Occipital lobe (tissue), 2 donors: ENCODE results near the gene ADAT3. TPM values are rescaled to one million over a fixed set of nuclear protein-coding genes. Genes with fewer than 3 reads are reported as not detected.

ENCODE experiments used
- DNase-seq: peaks from one replicate; lab custom pipeline; 2025; lab: John Stamatoyannopoulos, UW
- total RNA-seq: library from RNA; depleted of rRNA; stranded (reverse); fragments of >200 nt; gene quantifications from one replicate; pipeline ENCODE4 v1.2.3, GENCODE V29; 2014

The ADAT3 gene
- total RNA-seq = 1.2 TPM

GRCh38 chr19:1905110-1905862 is at the start of gene ADAT3, which contains the start of gene SCAMP4:
TSS of gene ADAT3 (plus strand) at chr19:1905399. CDS start at chr19:1912048, 6,649 bp downstream.
TSS of gene SCAMP4 (plus strand) at chr19:1905399. CDS start at chr19:1915020, 9,621 bp downstream.
- peak; percentile 96 for DNase-seq

GRCh38 chr19:1855828-1856255 is 49.4 kb upstream of the ADAT3 start:
- DNase-seq = no peak

DNA sequence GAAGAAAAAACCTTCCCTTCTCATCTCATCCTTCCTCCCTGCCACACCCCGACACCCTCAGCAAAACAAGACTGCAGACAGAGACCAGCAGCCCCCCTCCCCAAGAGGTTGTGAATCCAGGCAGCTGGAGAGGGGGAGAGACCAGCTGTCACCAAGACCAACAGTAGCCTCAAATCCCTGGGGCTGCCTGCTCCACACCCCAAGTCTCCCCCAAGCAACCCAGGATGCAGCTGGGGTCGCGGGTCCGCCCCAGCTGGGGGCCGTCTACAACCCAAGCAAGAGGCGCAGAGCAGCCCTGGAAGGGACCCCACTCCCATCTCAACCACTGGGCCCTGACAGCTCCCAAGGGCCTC is 48.9 kb upstream of the ADAT3 start:
- DNase-seq = no peak

DNA sequence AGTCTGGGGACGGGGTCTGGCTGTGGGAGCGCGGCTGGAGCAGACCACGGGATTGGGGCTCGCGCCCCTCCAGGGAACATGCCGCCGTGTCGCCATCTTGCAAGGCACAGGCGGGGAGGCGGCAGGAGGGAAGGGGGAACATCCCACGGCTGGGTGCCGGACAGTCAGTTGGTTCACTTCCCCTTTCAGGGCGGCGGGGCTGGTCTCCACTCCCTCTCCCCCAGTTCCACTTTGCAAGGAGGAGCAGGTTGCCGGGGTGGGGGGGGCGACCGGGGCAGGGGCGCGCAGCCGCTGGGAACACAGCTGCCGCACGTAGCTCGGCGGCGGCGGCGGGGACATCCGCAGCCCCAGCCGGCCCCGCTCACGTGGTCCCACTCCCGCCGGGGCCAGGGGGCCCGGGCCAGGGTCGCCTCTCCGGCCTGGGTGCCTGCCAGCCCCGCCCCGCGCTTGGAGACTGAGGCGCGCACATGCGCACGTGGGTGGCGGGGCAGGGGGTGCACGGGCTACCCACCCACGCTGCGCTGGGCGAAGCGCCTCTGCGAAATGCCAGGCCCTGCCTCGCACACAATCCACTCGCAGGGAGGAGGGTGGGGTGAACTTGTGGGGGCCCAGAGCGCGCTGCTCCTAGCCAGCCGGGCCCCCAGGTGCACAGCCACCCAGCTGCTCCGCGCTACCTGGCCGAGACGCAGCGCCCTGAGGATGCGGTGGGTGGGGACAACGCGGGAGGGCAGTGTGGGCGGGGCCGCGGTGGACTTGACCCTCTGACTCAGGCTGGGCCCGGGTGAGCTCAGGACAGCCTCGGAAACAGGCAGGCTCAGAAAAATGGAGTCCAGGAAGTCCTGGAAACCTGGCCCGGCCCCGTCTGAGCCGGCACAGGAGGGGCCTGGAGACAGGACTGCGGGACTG is 48.2 kb upstream of the ADAT3 start:
- no peak for DNase-seq

GRCh38 chr19:1857648-1858326 is 47.4 kb upstream of the ADAT3 start:
- no peak for DNase-seq

GRCh38 chr19:1858412-1859081 is 46.7 kb upstream of the ADAT3 start:
- DNase-seq = no peak

GRCh38 chr19:1859331-1859781 is 45.8 kb upstream of the ADAT3 start:
- no peak for DNase-seq

- DNase-seq = peak; percentile 58
These were observed 45.0 kb upstream of the ADAT3 start for GRCh38 chr19:1860042-1860775.

GRCh38 chr19:1860821-1861598 is 44.2 kb upstream of the ADAT3 start:
- DNase-seq = no peak

DNA sequence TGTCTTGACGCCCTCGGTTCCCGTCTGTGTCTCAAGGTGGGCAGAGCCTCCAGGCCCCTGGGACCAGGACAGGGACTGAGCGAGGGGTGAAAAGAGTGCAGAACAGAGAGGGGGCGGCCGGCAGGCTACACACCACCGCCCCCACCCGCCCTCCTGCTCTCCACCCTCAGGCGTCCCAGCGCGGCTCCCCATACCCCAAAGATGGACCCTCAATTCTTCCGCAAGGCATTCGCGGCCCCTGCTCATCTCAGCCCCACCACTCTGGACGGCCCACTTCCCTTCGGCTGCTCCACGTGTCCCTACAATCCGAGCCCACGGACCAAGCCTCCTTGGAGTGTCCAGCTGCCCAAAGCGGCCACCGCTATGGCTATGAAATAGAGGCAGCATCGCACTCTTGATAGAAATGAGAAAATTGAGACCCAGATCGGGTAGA is 43.6 kb upstream of the ADAT3 start:
- no peak for DNase-seq

DNA sequence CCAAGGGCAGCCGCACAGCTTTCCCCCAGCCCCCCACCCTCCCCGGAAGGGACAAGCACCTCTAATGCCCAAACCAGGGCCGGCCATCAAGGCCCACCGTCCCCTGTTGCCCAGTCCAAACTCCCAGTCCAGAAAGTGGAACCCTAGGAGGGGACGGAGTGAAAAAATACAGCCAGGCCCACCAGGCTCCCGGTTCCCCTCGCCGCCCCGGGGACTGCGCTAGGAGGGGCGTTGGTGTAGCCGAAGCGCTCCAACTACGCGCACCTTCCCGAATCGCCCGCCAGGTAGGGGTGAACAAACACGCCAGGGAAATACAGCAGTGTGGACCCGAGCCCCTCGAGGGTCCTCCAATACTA is 43.2 kb upstream of the ADAT3 start:
- DNase-seq = no peak

GRCh38 chr19:1862424-1863327 is 42.5 kb upstream of the ADAT3 start:
- DNase-seq = no peak

GRCh38 chr19:1863328-1863637 is 41.9 kb upstream of the ADAT3 start, which contains the start of gene KLF16:
TSS of gene KLF16 (minus strand) at chr19:1863579. CDS start at chr19:1863497, 82 bp downstream.
- DNase-seq = no peak

GRCh38 chr19:1863638-1864479 is 41.3 kb upstream of the ADAT3 start:
- peak; percentile 81 for DNase-seq

DNA sequence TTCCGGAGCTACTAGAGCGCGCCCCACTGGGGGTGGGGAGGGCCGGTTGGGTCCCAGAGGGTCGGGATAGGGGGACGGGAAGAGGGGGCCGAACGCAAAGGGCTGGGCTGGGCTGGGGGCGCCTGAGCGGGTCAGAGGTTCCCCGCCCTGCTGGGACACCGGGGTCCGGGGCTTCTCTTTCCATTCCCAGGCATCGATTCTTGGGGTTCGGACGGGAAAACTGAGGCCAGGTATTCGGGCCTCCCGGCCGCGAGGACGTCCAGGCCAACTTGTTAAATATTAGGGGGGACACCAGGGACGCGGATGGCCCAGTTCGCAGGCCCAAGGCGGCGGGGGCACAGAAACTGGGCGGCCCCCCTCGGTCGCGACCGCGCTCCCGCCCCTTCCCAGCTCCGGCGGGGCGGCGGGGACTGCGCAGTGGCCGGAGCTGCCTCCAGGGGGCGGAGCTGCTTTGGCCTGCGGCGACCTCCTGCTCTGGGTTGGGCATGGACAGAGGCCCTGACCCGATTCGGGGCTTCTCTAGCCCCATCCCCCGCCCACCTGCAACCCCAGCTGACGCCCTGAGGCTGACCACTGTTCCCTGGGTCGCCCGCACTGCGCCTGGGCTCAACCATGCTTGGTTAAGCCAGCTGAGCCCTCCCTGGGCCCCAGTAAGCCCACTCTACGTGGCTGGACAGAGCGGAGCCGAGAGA is 40.6 kb upstream of the ADAT3 start:
- no peak for DNase-seq

DNA sequence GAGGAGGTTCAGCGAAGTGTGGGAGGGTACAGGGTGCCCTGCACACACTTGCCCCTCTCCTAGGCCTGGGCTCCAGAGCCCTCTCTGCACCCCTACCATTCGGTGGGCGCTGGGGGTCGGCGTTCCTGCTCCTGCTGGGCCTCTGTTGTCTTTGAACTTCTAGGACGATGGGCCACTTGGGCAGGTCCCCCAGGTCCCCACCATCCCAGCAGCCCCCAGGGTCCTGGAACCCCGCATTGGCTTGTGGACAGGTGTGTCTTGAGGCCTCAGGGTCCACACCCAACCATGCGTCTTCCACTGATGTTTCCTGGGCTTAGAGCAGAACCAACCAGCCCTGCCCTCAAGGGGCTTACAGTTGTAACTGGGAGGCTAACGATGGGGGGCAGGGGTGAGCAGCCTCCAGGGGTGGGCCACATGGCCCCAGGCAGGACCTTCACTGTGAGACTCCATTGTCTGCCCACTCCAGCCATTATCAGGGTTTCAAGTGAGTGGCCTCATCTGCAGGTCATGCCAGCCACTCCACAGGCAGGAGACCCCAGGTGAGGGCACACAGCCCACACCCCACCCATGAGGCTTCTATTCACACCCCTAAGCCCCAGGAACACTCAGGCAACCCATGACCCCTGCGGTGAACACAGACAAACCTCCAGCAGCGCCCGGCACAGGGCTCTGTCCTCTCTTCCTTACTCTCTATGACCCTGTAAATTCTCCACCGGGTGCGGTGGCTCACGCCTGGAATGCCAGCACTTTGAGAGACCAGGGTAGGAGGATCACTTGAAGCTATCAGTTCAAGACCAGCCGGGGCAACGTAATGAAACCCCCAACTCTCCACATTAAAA is 39.8 kb upstream of the ADAT3 start:
- DNase-seq = no peak
